Measurements from ENCODE around the gene SULT1A2.
A peak's percentile ranks its signal among the peaks of the same experiment; 100 is the strongest.
"Not testable (repeated sequence)": the region's sequence is repeated elsewhere in the genome, so short reads cannot be mapped to it uniquely, and the experiment has no call there.

Gene SULT1A2

GRCh38 chr16:28554634-28555423 lies 42.0 kb downstream of the SULT1A2 start:
- DNase-seq, result no peak

- peak; percentile 90 for DNase-seq
Observed at GRCh38 chr16:28553776-28554633, 42.8 kb downstream of the SULT1A2 start, which contains the start of gene SGF29. SGF29 (plus strand) TSS chr16:28553920; CDS start chr16:28581070, 27,150 bp downstream.

GRCh38 chr16:28549301-28549899 lies 47.5 kb downstream of the SULT1A2 start:
- DNase-seq, result no peak

- no peak for DNase-seq
Observed at GRCh38 chr16:28548306-28548802, 48.5 kb downstream of the SULT1A2 start.

- no peak for DNase-seq
Observed at GRCh38 chr16:28546626-28547025, 50.2 kb downstream of the SULT1A2 start.

GRCh38 chr16:28545964-28546363 lies 50.9 kb downstream of the SULT1A2 start:
- DNase-seq, result not testable (repeated sequence)

- no peak for DNase-seq
Observed at GRCh38 chr16:28544998-28545397, 51.9 kb downstream of the SULT1A2 start.

GRCh38 chr16:28543072-28543471 lies 53.8 kb downstream of the SULT1A2 start:
- DNase-seq, result no peak

GRCh38 chr16:28542646-28543045 lies 54.2 kb downstream of the SULT1A2 start:
- no peak for DNase-seq

Measured in activated CD4-positive, CD25-positive, alpha-beta regulatory T cell treated with anti-CD3 and anti-CD28 coated beads, Interleukin-2, amount 50 U/mL, for 72 hours (primary cell).